GM18951 (cell line): ENCODE measurements around the gene SHANK1.

Experiments used
- POLR2A ChIP-seq: IDR thresholded peaks from 4 replicates; pipeline ENCODE4 v1.6.1; 2011; ENCODE audit warnings: mild to moderate bottlenecking; ENCODE audit not compliant: insufficient read length, insufficient read depth; ENCODE audit errors: extremely low read depth
- in situ Hi-C: fragments of 300-500 bp; cut with MboI; formaldehyde crosslinking; loops from one replicate; pipeline ENCODE4 v1.12.0; 2022; ENCODE audit warnings: low sequenced_read_pairs, mixed read lengths, inconsistent platforms; ENCODE audit not compliant: unreplicated experiment

Gene SHANK1

GRCh38 chr19:50743537-50743936 is 23.9 kb upstream of the SHANK1 start:
- in situ Hi-C loops = no loop called here
- TF ChIP-seq POLR2A = no peak

- in situ Hi-C loops = no loop called here
Measured at GRCh38 chr19:50741179-50741933, 21.8 kb upstream of the SHANK1 start.

GRCh38 chr19:50739914-50740426 is 20.4 kb upstream of the SHANK1 start:
- in situ Hi-C loops = no loop called here

More at GRCh38 chr19:50741179-50741933, 21.8 kb upstream of the SHANK1 start:
- no peak for TF ChIP-seq POLR2A

GRCh38 chr19:50739132-50739913 is 19.7 kb upstream of the SHANK1 start:
- TF ChIP-seq POLR2A = no peak

More at GRCh38 chr19:50739914-50740426, 20.4 kb upstream of the SHANK1 start:
- no peak for TF ChIP-seq POLR2A

GRCh38 chr19:50736338-50736737 is 16.7 kb upstream of the SHANK1 start:
- in situ Hi-C loops = no loop called here
- TF ChIP-seq POLR2A = no peak

More at GRCh38 chr19:50739132-50739913, 19.7 kb upstream of the SHANK1 start:
- in situ Hi-C loops = no loop called here

- no peak for TF ChIP-seq POLR2A
- in situ Hi-C loops = no loop called here
Measured at GRCh38 chr19:50735869-50736268, 16.3 kb upstream of the SHANK1 start.

- in situ Hi-C loops = no loop called here
- no peak for TF ChIP-seq POLR2A
Measured at GRCh38 chr19:50729894-50730293, 10.3 kb upstream of the SHANK1 start.

- in situ Hi-C loops = no loop called here
- TF ChIP-seq POLR2A = no peak
Measured at GRCh38 chr19:50728084-50728737, 8.6 kb upstream of the SHANK1 start.

- no peak for TF ChIP-seq POLR2A
- in situ Hi-C loops = no loop called here
Measured at GRCh38 chr19:50725911-50726230, 6.3 kb upstream of the SHANK1 start.

- in situ Hi-C loops = no loop called here
- TF ChIP-seq POLR2A = no peak
Measured at GRCh38 chr19:50725218-50725910, 5.8 kb upstream of the SHANK1 start.

- in situ Hi-C loops = no loop called here
Measured at GRCh38 chr19:50724522-50725217, 5.1 kb upstream of the SHANK1 start.

More at GRCh38 chr19:50724522-50725217, 5.1 kb upstream of the SHANK1 start:
- TF ChIP-seq POLR2A = peak; percentile 87
